ENCODE results near the gene PARP11. TPM values are rescaled to one million over a fixed set of nuclear protein-coding genes. Genes with fewer than 3 reads are reported as not detected.

Gene PARP11
- total RNA-seq, 4 donors from 2014 or later: 4.1 to 6.4 (median 4.8) TPM

DNA sequence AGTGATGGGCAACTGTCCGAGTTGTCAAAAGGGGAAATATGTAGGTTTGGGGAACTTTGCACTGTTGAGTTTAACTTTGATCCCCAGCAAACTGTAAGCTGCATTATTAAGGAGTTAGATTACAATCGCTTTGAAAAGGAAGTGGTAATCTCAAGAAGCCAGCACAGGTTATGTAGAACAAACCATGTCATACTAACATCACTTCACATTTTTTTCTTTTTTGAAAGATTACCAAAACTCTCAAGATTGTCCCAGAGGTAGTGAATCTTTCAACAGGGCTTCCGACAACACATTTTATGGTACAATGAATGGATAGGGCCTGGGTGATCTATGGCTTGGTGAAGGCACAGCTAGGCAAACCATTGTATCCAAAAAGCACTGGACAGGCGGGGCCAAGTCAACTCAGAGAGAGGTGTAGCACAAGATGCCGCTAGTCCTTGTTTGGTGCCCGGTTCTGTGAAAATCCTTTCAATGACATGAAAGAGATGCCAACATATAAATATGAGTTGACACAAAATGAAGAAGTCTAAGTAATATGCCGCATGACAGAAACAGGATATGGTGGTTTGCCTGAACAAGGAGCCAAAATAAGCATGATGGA is 24.3 kb upstream of the PARP11 start:
- DNase-seq (ENCODE audit: extremely low spot score): no peak
- intact Hi-C loops (cut with DNase I): no loop called here
- no peaks in the 10 kb centered on the region for H3K4me1 ChIP-seq
- no peak overlapping the region for H3K4me3 ChIP-seq
- H3K27me3 ChIP-seq: peaks cover 0 to 16% (median 2%) of the 10 kb centered on the region in 4 donors
- H3K27ac ChIP-seq (replicated peaks in 1 of 4): peak overlapping the region in 2 of 4 donors; percentile 28 to 49
- TF ChIP-seq POLR2A (IDR thresholded peaks at IDR 0.05; ENCODE audit: low read depth) (no peak), POLR2AphosphoS5 (IDR thresholded peaks at IDR 0.05) (no peak), EP300 (IDR thresholded peaks at IDR 0.05) (no peak)
- TF ChIP-seq, protein P1, sequence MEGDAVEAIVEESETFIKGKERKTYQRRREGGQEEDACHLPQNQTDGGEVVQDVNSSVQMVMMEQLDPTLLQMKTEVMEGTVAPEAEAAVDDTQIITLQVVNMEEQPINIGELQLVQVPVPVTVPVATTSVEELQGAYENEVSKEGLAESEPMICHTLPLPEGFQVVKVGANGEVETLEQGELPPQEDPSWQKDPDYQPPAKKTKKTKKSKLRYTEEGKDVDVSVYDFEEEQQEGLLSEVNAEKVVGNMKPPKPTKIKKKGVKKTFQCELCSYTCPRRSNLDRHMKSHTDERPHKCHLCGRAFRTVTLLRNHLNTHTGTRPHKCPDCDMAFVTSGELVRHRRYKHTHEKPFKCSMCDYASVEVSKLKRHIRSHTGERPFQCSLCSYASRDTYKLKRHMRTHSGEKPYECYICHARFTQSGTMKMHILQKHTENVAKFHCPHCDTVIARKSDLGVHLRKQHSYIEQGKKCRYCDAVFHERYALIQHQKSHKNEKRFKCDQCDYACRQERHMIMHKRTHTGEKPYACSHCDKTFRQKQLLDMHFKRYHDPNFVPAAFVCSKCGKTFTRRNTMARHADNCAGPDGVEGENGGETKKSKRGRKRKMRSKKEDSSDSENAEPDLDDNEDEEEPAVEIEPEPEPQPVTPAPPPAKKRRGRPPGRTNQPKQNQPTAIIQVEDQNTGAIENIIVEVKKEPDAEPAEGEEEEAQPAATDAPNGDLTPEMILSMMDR (IDR thresholded peaks at IDR 0.05): no peak
- WGBS: 76% methylated on average over 7 of the region's 7 CpGs
- no peaks in the 10 kb centered on the region for H3K9me3 ChIP-seq
- H3K36me3 ChIP-seq: no peaks in the 10 kb centered on the region

GRCh38 chr12:3896801-3897351 is 23.7 kb upstream of the PARP11 start:
- Histone ChIP-seq H3K4me1 (no peaks in the 10 kb centered on the region), H3K9me3 (no peaks in the 10 kb centered on the region), H3K36me3 (no peaks in the 10 kb centered on the region), H3K4me3 (no peak overlapping the region), H3K27ac (replicated peaks in 1 of 4) (peak overlapping the region in 2 of 4 donors; percentile 28 to 49), H3K27me3 (peaks cover 0 to 16% (median under 1%) of the 10 kb centered on the region in 4 donors)
- intact Hi-C loops (cut with DNase I): no loop called here
- 32% methylated on average over 2 of the region's 2 CpGs for WGBS
- DNase-seq (ENCODE audit: extremely low spot score): no peak
- TF ChIP-seq EP300 (IDR thresholded peaks at IDR 0.05): no peak
- no peak for TF ChIP-seq POLR2A (IDR thresholded peaks at IDR 0.05; ENCODE audit: low read depth)
- TF ChIP-seq POLR2AphosphoS5 (IDR thresholded peaks at IDR 0.05): no peak
- TF ChIP-seq, protein P1 (IDR thresholded peaks at IDR 0.05): no peak

GRCh38 chr12:3896356-3896755 is 23.2 kb upstream of the PARP11 start:
- H3K27me3 ChIP-seq: peaks cover 0 to 16% (median 0%) of the 10 kb centered on the region in 4 donors
- H3K4me3 ChIP-seq: no peak overlapping the region
- intact Hi-C loops (cut with DNase I): no loop called here
- H3K9me3 ChIP-seq: no peaks in the 10 kb centered on the region
- 54% methylated on average over 2 of the region's 2 CpGs for WGBS
- DNase-seq (ENCODE audit: extremely low spot score): no peak
- TF ChIP-seq POLR2A (IDR thresholded peaks at IDR 0.05; ENCODE audit: low read depth): no peak
- TF ChIP-seq, protein P1 (IDR thresholded peaks at IDR 0.05): no peak
- no peak for TF ChIP-seq EP300 (IDR thresholded peaks at IDR 0.05)
- H3K27ac ChIP-seq (replicated peaks in 1 of 4): peak overlapping the region in 2 of 4 donors; percentile 21 to 46
- no peaks in the 10 kb centered on the region for H3K4me1 ChIP-seq
- no peaks in the 10 kb centered on the region for H3K36me3 ChIP-seq

DNA sequence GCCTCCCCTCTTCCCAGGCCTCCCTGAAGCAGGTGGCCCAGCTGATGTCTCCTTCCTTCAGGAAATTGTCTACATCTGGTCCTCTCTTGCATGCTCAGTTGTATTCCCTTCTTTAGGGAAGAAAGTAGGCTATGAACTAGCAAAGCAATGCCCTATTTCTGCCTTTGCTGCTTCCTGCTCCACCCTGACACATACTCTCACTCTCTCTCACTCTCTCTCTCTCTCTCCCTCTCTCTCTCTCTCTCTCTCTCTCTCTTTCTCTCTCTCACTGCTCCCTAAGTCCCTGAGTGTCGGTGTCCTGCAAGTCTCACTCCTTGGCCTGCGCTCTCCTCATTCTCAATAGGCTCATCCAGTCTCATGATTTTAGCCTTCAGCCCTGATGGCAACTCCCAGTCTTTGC is 19.4 kb upstream of the PARP11 start:
- TF ChIP-seq EP300 (IDR thresholded peaks at IDR 0.05) (no peak), POLR2A (IDR thresholded peaks at IDR 0.05; ENCODE audit: low read depth) (no peak), POLR2AphosphoS5 (IDR thresholded peaks at IDR 0.05) (no peak)
- TF ChIP-seq, protein P1 (IDR thresholded peaks at IDR 0.05): no peak
- Histone ChIP-seq H3K4me3 (no peak overlapping the region), H3K9me3 (no peaks in the 10 kb centered on the region), H3K27me3 (peaks cover 0 to 16% (median 0%) of the 10 kb centered on the region in 4 donors), H3K4me1 (no peaks in the 10 kb centered on the region), H3K27ac (replicated peaks in 1 of 4) (no peak overlapping the region), H3K36me3 (no peaks in the 10 kb centered on the region)
- DNase-seq (ENCODE audit: extremely low spot score): no peak
- intact Hi-C loops (cut with DNase I): no loop called here
- 86% methylated on average over 2 of the region's 2 CpGs for WGBS
